ENCODE results near the gene PACRG.

- TF ChIP-seq NR3C1 (CRISPR knock-in tag; conservative IDR thresholded peaks at IDR 0.05; ENCODE audit: low read depth): no peak
- TF ChIP-seq FOXP1 (CRISPR knock-in tag; IDR thresholded peaks at IDR 0.05; ENCODE audit: borderline replicate concordance): no peak
- no peak for TF ChIP-seq CTCF (IDR thresholded peaks at IDR 0.05)
- no peak for TF ChIP-seq ERG (CRISPR knock-in tag; IDR thresholded peaks at IDR 0.05)
- TF ChIP-seq IRF2 (CRISPR knock-in tag; IDR thresholded peaks at IDR 0.05; ENCODE audit: borderline replicate concordance, low read depth): no peak
- no peak for TF ChIP-seq MLX (CRISPR knock-in tag; IDR thresholded peaks at IDR 0.05)
- TF ChIP-seq, protein P1, sequence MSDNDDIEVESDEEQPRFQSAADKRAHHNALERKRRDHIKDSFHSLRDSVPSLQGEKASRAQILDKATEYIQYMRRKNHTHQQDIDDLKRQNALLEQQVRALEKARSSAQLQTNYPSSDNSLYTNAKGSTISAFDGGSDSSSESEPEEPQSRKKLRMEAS (CRISPR knock-in tag; IDR thresholded peaks at IDR 0.05): no peak
Measured at GRCh38 chr6:162906479-162906878, 178.7 kb downstream of the PACRG start.
